Stimulated activated CD8-positive, alpha-beta memory T cell treated with anti-CD3 and anti-CD28 coated beads, Interleukin-15, amount 100 ng/mL, for 24 hours (primary cell): ENCODE results near the gene PDE9A.

Experiments
- DNase-seq: peaks from one replicate; pipeline ENCODE4 v3.0.0-alpha.2; 2020; ENCODE audit warnings: low read depth

PDE9A gene

DNA sequence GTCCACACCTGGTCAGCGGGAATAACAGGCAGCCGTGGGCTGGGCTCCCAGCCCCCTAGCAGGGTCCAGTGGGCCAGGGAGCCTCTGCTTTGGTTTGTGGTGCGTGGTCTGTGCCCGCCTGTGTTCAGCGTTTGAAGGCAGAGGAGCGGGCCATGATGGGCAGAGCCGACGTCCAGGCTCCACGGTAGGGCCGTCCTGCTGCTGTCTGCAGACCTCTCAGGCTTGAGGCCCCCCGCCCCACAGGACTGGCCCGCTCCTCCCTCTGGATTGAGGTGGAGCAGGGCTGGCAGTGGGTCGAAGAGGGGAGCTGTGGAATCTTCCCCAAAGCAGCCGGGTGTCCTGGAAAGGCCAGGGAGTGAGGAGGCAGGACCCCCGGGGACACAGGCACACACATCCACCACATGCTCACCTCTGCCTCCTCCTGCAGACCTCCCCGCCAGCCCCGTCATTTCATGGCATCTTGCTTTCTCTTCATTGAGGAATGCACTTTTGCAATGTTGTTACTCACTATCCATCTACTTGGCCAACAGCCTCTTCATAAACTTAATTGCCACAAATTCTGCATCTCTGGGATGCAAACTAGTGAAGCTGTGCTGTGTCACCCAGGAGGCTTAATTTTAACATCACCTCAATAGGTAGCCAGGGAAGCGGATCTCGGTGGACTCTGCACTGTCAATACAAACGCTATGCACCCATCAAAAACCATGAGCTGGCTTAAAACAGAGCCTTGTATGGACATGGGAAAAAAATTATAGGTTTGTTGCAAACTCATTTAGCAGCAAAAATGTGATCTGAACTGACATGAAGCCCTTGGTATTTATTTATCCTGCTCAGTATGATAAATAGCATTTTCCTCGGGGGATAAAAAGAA, 85.9 kb downstream of the PDE9A start:
- DNase-seq: no peak

DNA sequence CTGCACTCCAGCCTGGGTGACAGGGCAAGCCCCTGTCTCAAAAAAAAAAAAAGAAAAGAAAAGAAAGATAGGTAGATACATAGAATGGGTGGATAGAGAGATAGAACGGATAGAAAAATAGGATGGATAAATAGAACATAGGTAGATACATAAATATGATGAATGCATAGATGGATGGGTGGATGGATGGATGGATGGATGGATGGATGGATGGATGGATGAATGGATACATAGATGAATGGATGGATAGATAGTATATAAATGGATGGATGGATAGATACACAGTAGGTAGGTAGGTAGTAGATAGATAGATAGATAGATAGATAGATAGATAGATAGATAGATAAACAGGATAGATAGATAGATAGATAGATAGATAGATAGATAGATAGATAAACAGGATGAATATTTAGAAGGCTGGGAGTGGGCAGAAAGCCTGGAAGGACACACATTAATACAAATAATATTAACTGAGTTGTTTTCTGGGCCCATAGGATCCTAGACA, 87.0 kb downstream of the PDE9A start:
- no peak for DNase-seq

DNA sequence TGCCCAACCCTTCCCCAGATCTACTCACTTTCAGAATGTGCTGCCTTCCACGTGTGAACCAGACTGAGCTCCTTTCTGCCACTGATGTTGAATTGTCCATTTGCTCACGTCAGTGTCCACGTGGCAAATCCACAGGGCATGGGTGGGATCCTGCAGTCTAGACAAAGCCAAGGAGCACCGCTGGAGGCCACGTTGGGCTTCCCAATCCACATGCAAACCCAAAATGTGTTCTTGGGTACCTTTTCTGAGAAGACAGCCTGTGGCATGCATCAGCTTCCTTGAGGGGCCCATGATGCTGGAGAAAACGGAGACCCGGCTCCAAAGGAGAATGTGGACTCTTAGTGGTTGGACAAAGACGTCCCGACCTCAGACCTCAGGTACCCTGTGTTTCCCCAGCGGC, 87.6 kb downstream of the PDE9A start:
- no peak for DNase-seq

DNA sequence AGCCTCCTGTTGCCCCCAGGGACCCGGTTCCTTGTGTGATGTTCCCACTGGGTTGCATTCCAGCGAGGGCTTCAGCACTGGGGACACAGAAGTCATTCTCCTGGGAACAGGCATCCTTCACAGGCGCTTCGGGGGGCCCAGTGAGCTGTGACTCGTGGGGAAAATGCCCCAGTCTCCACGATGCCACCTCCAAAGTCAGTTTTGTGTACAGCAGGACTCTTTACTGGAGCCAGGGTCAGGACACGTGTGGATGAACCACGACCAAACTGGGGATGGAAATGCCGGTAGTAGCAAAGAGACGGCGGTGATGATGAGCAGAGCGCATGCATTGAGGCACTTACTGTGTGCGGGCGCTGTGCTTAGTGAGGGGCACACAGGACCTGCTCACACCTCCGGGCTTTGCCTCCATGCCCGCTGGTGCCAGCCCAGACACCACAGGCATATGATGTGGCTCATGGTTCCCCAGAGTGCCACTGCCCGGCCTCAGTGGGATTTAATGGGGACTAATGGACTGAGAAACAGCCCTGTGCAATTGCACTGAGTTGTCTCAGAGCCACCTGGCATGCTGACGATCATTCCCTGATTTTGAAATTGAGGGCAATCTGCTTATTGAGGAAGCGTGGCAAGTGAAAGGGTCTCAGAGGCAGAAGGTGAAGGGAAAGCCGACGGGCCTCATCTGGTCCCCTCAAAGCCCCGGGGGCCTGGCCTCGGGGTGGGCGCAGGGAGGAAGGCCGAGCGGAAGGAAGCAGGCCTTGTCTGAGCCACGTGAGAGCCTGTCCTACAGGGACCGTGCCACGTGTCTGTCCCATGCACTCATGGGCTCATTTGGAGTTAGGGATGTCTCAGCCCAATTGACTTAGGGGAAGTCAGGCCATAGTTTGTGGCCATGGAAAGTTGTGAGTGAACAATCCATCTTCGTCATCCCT, 91.4 kb downstream of the PDE9A start:
- DNase-seq: no peak

DNA sequence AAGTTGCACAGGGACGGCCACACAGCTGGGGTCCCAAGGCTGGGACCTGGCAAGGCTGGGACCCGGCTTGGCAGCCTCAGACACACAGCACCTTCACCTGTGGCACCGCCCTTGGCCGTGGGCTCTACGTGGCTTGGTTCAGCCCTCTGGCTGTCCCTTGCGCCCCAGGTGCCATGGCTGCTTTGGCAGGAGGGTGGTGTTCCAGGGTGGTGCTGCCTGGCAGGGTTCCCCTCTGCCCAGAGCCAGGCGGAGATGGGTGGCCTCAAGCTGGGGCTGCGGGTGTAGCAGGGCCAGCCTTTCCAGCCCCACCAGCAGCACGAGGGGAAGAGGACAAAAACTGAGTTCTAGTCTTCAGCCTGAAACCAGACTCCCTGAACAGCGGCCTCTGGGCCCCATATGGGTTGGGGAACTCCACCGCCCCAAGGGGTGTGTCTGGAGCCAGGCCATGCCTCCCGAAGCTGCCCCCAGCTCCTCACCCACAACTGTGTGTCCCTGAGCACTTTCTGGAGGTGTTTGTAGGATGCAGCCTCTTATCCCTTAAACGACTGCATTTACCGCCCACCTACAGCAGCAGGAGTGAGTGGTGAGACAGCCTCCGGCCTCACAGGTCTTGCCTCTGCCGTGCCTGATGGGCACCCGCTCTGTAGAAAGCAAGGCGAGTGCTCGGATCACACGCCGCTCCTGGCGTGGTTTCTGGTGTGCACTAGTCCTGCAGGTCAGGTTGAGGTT, 92.3 kb downstream of the PDE9A start:
- DNase-seq: no peak

DNA sequence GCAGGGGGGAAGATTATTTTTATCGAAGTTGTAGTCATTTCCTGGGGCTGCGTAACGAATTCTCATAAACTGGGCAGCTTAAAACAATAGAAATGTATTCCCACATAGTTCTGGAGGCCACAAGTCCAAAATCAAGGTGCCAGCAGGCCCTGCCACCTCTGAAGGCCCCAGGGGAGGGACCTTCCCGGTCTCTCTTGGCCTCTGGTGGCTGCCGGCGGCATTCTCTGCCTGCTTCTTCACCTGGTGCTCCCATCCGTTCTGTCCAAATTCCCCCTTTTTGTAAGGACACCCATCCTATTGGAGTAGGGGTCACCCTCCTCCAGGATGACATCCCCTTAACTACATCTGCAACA, 92.8 kb downstream of the PDE9A start:
- DNase-seq: no peak

DNA sequence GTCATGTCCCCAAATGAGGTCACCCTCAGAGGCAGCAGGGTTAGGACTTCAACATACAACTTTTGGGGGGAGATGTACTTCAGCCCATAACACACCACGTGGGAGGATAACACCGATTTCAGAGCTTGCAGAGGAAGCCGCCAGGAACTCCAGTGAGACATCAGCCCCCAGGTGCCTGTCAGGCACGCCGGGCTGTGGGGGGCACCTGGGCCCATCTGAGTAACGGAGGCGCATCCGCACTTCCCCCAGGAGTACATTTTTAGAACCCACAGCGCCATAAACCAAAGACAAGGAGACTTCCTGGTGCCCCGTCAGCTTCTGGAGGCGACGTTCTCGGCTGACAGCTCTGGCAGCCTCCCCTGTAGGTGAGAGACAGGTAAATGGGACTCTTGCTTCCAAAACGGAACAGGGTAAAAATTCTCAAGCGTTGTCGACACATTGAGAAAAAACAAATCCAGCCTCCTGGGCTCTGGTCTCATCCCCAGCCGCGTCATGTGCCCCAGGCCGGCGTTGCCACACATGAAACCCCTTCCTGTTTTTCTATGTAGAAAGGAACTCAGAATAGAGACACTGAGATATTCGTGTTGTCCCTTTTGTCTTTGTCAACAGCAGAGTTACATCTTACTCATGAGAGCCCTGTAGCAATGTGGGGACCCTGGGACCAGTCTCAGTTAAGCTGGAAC, 93.3 kb downstream of the PDE9A start:
- no peak for DNase-seq

DNA sequence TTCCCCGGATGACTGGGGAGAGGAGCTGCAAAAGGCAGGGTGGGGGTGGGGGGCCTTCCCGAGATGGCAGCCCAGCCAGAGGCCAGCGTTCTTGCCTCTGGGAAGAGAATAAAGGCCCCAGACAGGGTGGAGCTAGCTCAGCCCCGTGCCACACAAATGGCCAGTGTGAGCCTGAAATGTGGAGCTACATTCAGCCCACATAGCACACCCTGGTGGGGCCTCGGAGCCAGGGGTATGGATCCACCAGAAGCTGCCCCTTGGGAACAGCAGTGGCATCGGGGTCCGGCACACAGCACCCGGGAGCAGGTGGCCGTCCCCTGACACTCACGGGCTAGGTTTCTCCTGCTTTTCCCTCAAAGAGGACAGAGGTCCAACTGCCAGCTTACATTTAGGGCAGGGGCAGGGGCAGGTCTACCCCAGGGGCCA, 93.9 kb downstream of the PDE9A start:
- no peak for DNase-seq

DNA sequence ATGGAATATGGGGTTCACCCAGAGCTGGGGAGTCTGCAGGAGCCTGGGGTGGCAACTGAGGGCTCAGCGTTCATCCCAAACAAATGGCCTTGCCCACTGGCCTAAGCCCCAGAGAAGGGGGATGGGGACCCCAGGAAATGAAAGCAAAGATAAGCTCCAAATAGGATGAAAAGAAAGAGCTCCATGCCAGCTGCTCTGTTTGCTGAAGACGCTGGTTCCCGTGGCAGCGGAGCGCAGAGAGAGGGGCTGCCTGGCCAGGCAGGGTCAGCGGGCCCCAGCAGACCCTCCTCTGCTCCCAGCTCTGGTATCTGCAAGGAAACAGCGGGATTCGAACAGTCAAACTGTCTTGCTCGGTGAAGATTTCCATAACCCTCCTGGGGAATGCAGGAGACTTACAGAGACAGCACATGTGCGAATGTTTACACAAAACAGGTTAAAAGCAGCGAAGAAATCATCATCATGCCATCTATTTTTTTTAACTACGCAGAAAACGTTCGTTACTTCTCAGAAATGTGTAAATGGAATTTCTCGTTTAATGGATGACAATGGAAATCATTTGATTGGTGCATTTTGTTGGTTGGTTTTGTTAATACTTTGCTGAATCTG, 94.4 kb downstream of the PDE9A start:
- no peak for DNase-seq

DNA sequence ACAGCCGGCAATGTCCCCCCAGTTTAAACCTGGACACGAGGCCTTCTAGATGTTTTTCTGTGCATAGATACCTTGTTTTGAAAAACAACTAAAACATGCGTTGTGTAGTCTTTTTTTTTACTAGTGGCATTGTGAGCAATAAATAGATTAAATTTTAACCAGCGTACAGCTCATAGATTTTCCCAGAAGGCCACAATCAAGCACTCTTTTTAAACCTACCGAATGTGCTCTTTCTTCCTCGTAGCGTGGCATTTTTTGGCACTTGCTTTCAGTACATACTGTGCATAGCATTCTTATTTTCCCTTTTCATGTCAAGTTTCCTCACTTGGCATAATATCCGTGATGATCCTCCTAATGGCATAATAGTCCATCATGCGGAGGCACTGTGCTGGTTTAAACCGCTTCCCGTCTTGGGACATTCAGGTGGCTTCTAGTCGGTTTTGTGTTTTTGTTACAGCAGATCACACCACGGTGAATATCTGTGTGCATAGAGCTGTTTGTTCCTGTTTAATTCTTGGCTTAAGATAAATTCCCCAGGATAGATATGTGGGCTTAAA, 95.3 kb downstream of the PDE9A start:
- no peak for DNase-seq

DNA sequence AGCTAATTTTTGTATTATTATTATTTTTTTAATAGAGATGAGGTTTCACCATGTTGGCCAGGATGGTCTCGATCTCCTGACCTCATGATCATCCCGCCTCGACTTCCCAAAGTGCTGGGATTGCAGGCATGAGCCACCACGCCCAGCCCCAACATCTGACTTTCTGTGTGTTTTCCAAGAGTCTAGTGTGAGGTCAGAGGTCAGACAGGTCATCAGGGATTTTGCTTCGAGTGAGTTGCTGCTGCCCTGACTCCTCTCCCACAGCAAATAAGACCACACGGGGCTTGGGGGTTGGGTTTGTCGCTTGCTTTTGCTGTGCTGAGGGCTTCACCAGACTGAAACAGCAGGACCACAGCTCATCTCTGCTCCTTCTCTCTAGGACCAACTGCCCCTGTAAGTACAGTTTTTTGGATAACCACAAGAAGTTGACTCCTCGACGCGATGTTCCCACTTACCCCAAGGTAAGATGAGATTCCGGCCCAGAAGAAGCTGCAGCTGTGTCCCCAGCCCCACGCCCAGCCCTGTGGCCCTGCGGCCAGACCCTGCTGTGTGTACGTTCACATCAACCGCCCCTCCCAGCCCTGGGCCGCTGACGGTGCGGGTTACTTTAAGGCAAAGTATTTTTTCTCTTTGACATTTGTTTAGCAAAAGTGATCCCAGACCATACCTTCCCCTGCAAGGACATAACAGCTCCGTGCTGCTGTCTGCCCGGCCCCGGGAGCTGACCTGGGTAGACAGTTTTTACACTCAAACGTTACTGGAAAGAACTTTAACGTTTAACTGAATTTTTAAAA, 97.5 kb downstream of the PDE9A start:
- DNase-seq: no peak

DNA sequence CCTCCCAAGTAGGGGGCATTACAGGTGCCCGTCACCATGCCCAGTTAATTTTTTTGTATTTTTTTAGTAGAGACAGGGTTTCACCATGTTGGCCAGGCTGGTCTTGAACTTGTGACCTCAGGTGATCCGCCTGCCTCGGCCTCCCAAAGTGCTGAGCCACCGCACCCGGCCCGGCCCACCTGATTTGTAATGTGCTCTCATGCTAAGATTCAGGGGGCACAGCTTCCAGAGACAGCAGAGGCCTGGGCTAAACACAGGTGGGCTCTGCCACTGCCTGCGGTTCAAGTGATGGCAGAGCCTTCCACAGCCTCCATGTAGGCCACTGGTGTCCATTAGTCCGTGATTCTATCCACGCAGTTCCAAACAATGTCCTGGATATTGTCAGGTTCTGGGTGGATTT, 98.4 kb downstream of the PDE9A start:
- no peak for DNase-seq

DNA sequence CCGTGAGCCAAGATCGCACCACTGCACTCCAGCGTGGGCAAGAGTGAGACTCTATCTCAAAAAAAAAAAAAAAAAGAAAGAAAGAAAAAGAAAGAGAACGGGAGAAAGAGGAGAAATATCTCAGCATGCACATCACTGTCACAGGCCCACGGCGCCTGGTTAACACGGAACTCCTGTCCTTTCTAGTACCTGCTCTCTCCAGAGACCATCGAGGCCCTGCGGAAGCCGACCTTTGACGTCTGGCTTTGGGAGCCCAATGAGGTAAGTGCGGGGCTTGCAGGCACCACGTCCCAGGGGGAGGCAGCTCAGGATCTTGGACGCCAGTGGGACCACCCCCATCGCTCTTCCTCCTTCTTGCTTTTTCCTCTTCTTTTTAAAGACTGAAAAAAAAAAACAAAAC, 100.4 kb downstream of the PDE9A start:
- DNase-seq: no peak

DNA sequence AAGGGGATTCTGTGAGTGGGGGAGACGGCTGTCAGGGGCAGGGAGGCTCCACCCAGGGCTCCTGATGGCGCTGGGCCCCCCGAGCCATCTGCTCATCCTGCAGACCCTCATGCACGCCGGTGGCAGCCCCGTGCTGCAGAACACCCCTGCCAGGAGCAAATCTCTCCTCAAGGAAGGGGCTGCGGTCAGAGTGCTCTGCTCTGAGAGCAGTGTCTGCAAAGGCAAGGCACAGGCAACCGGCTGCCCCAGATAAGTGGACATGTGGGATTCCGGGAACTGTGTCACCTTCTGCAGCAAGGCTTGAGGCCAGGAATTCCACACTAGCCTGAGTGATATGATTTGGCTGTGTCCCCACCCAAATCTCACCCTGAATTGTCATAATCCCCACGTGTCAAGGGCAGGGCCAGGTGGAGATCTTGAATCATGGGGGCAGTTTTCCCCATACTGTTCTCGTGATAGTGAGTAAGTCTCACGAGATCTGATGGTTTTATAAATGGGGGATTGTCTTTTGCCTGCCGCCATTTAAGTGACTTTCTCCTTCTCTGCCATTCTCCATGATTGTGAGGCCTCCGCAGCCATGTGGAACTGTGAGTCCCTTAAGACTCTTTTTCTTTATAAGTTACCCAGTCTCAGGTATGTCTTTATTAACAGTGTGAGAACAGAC, 101.0 kb downstream of the PDE9A start:
- no peak for DNase-seq

DNA sequence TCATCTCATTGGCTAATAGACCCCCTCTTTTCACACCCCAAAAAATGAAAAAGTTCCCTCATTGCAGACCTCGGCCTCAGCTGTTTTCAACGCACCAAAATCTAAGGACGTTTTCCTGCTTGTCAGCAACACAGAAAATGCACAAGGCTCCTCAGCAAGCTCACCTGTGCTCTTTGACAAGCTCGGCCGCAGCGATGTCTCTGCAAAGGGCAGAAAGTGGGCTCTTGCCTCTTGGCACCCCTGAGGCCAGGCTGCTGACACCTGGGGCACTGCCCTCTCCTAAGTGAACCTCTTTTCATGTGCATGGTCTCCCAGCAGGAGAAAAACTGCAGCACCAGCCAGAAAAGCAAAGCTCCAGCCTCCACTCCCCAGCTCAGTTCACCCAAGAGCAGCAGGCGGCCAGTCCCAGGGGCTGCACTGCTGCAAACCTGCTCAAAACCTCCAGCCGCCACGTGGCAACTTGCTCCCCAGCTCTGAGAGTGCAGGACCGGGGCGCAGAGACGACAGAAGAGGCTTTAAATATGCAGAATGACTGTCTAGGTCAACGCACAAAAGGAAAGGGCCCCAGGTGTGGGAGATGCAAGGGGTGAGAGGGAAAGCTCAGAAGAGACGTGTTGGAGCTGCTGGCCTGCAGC, 101.7 kb downstream of the PDE9A start:
- DNase-seq: no peak

DNA sequence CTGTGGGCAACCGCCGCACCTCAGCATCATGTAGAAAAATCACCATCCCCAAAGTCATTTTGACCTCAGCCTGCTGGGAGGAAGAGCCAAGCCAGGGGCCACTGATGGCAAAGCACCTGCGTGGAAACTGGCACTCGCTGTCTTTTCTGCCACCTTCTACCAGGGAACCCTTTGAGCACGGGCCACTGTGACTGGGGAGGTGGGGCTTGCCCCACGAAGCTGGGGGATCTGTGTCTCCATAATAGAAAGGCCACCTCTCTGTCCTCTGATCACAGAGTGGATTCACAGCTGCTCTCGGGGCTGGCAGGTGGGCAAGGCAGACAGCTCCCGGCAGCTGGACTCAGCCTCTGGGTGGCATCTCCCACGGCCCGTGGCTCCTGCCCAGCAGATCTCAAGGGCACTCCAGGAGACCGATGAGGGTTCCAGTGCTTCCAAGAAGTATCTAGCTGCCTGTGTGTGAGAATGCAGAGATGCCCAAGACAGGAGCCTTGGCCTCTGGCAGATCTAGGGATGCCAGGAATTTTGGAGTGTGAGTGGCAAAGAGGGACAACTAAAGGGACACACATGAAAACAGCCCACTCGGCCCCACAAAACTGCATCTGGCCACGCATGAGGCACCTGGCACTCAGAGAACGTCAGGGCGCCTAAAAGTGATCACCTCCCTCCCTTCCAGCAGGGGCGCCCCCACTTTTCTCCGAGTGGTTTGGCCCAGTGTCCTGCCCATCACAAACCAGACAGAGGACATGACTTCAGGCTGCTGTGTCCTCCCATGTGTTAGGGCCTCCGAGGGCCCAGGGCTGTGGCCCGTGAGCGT, 102.6 kb downstream of the PDE9A start:
- no peak for DNase-seq

DNA sequence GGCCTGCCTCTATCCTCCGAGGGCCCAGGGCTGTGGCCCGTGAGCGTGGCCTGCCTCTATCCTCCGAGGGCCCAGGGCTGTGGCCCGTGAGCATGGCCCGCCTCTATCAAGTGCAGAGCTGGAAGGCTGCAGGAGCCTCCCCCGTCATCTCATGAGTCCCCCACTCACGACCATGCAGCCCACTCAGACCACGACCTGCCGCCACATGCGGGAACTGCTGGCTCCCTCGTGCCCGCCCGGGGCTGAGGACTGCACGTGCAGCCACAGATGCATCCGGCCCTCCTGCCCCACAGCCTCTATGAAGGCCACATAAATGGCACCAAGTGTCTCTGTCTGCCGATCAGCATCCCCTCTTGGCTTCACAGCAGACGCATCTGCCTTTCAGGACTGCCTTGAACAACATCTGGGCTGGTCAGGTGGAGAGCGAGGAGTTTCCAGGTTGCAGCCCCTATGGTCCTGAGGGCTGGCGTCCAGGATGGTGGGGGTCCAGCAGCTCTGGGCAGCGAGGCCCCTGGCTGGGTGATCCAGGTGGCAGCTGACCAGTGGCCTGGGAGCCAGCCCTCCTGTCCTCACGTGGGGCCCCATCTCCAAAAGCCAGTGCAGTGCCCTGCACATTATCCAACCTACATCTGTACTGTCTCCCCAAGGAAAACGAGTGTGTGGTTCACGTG, 103.3 kb downstream of the PDE9A start:
- DNase-seq: no peak

DNA sequence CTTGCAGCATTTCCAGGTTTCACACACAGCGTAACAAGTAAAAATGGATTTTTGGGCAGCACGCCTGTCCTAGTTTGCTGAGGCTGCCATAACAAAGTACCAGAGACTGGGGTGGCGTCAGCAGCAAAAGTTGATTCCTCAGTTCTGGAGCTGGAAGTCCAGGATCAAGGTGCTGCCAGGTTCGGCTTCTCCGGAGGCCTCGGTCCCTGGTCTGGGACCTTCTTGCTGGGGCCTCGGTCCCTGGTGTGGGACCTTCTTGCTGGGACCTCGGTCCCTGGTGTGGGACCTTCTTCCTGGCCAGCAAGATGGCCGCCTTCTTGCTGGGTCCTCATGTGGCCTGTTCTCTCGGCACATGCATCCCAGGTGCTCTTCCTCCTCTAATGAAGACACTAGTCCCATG, 104.0 kb downstream of the PDE9A start:
- no peak for DNase-seq
